ENCODE measurements around the gene NUP88. TPM values are rescaled to one million over a fixed set of nuclear protein-coding genes. Genes with fewer than 3 reads are reported as not detected.

The NUP88 gene
- total and polyA plus RNA-seq, 10 of the 15 experiments (the other 5 are each of a cell fraction or from before 2014, with no cell fraction given), result 110 to 244 (median 188) TPM

- TF ChIP-seq MYB (IDR thresholded peaks at IDR 0.05; ENCODE audit: borderline replicate concordance, low read depth, low read length) (no peak), SKIL (IDR thresholded peaks at IDR 0.05; ENCODE audit: low read depth, poor library complexity, severe bottlenecking) (peak; percentile 43), SIN3A (IDR thresholded peaks at IDR 0.05; ENCODE audit: low read depth, low read length) (no peak), MXI1 (IDR thresholded peaks at IDR 0.05; ENCODE audit: low read depth, low read length) (no peak), POU2F2 (IDR thresholded peaks at IDR 0.05; ENCODE audit: borderline replicate concordance, low read depth, low read length) (peak; percentile 50; the same call in 2 of the 3 replicates), NR2C1 (IDR thresholded peaks at IDR 0.05) (peak; percentile 91), RCOR1 (conservative IDR thresholded peaks at IDR 0.05; ENCODE audit: low read depth, low read length) (no peak), ZBTB33 (IDR thresholded peaks at IDR 0.05) (no peak), KDM1A (IDR thresholded peaks at IDR 0.05; ENCODE audit: borderline replicate concordance) (no peak), SUZ12 (IDR thresholded peaks at IDR 0.05; ENCODE audit: unreplicated experiment) (no peak), MTA2 (IDR thresholded peaks at IDR 0.05; ENCODE audit: low read depth) (0 out of 2 replicates have a peak, but pooled peaks have one; percentile 0), ZNF217 (IDR thresholded peaks at IDR 0.05) (no peak), NFIC (IDR thresholded peaks at IDR 0.05; ENCODE audit: low read depth, low read length) (no peak), PBX3 (IDR thresholded peaks at IDR 0.05; ENCODE audit: insufficient replicate concordance, low read depth, low read length) (no peak), HDAC2 (IDR thresholded peaks at IDR 0.05) (no peak), RBBP5 (conservative IDR thresholded peaks at IDR 0.05) (no peak), ZNF384 (IDR thresholded peaks at IDR 0.05; ENCODE audit: borderline replicate concordance, low read depth, low read length) (no peak), BMI1 (IDR thresholded peaks at IDR 0.05; ENCODE audit: borderline replicate concordance) (no peak), RELB (IDR thresholded peaks at IDR 0.05; ENCODE audit: low read depth) (peak; percentile 26), NFYA (IDR thresholded peaks at IDR 0.05; ENCODE audit: borderline replicate concordance, low read depth, low read length) (no peak; the same call in 1 of the 2 replicates), POLR2A (IDR thresholded peaks at IDR 0.05; ENCODE audit: low read depth, low read length) (peak; percentile 95), ATF3 (IDR thresholded peaks at IDR 0.05; ENCODE audit: borderline replicate concordance, extremely low read depth, low read depth, low read length) (no peak), RELA (IDR thresholded peaks at IDR 0.05; ENCODE audit: borderline replicate concordance, partially characterized antibody) (peak; percentile 10), ZNF207 (IDR thresholded peaks at IDR 0.05; ENCODE audit: borderline replicate concordance) (no peak), HCFC1 (IDR thresholded peaks at IDR 0.05; ENCODE audit: low read length) (no peak), IRF4 (IDR thresholded peaks at IDR 0.05; ENCODE audit: low read depth, low read length) (no peak)
These were observed at the start of gene NUP88 (continued) for GRCh38 chr17:5419356-5419958.

All from GM12878 (cell line).